Measurements from ENCODE around the gene BEST2.
"Not testable (repeated sequence)": the region's sequence is repeated elsewhere in the genome, so short reads cannot be mapped to it uniquely, and the experiment has no call there.

BEST2 gene

GRCh38 chr19:12751635-12752034, at the start of gene BEST2:
Gene BEST2 (plus strand): TSS chr19:12751791. CDS start chr19:12752593, 802 bp downstream.
- no peak within 1 kb of the TSS for H3K4me3 ChIP-seq (ENCODE audit: low read length)
- no peak for TF ChIP-seq CTCF (conservative IDR thresholded peaks at IDR 0.05; ENCODE audit: low read length)
- DNase-seq (ENCODE audit: low read depth): no peak

- TF ChIP-seq CTCF (conservative IDR thresholded peaks at IDR 0.05; ENCODE audit: low read length): no peak
- no peak overlapping the region for H3K4me3 ChIP-seq (ENCODE audit: low read length)
- DNase-seq (ENCODE audit: low read depth): peak; percentile 27
Measured at GRCh38 chr19:12703046-12703445, 48.5 kb upstream of the BEST2 start.

GRCh38 chr19:12705169-12705568, 46.4 kb upstream of the BEST2 start:
- H3K4me3 ChIP-seq (ENCODE audit: low read length): no peak overlapping the region
- DNase-seq (ENCODE audit: low read depth): no peak
- no peak for TF ChIP-seq CTCF (conservative IDR thresholded peaks at IDR 0.05; ENCODE audit: low read length)

- H3K4me3 ChIP-seq (ENCODE audit: low read length): no peak overlapping the region
- no peak for TF ChIP-seq CTCF (conservative IDR thresholded peaks at IDR 0.05; ENCODE audit: low read length)
- no peak for DNase-seq (ENCODE audit: low read depth)
Measured at GRCh38 chr19:12705654-12706331, 45.8 kb upstream of the BEST2 start.

- TF ChIP-seq CTCF (conservative IDR thresholded peaks at IDR 0.05; ENCODE audit: low read length): no peak
- DNase-seq (ENCODE audit: low read depth): no peak
- H3K4me3 ChIP-seq (ENCODE audit: low read length): no peak overlapping the region
Measured at GRCh38 chr19:12706332-12706718, 45.3 kb upstream of the BEST2 start.

- H3K4me3 ChIP-seq (ENCODE audit: low read length): no peak overlapping the region
- no peak for TF ChIP-seq CTCF (conservative IDR thresholded peaks at IDR 0.05; ENCODE audit: low read length)
- DNase-seq (ENCODE audit: low read depth): no peak
Measured at GRCh38 chr19:12708641-12709040, 43.0 kb upstream of the BEST2 start.

GRCh38 chr19:12711187-12711586, 40.4 kb upstream of the BEST2 start:
- TF ChIP-seq CTCF (conservative IDR thresholded peaks at IDR 0.05; ENCODE audit: low read length): no peak
- H3K4me3 ChIP-seq (ENCODE audit: low read length): no peak overlapping the region
- no peak for DNase-seq (ENCODE audit: low read depth)

GRCh38 chr19:12712077-12712476, 39.5 kb upstream of the BEST2 start:
- H3K4me3 ChIP-seq (ENCODE audit: low read length); DNase-seq (ENCODE audit: low read depth): not testable (repeated sequence)

GRCh38 chr19:12713304-12713703, 38.3 kb upstream of the BEST2 start:
- DNase-seq (ENCODE audit: low read depth); H3K4me3 ChIP-seq (ENCODE audit: low read length): not testable (repeated sequence)

Data from AG10803 (cell line).